Natural killer cell (primary cell): ENCODE results near the gene SLC26A2. TPM values are rescaled to one million over a fixed set of nuclear protein-coding genes. Genes with fewer than 3 reads are reported as not detected.

Experiments used
- ATAC-seq, 3 donors: fragments of 150-1000 bp in 2 of 3; fragments of 200-7000 bp in 1 of 3; cut with Tn5 transposase; 1 replicate in 1 of 3; 2 replicates in 2 of 3; pipeline ENCODE4 v1.10.0; 2021; ENCODE audit warnings: mild to moderate bottlenecking in 2 of 3, moderate library complexity in 2 of 3
- DNase-seq, 2 donors: peaks; one replicate each; pipeline versions ENCODE4 v3.0.0 to v3.0.0-alpha.2; 2013 to 2021; ENCODE audit warnings: mixed read lengths in 1 of 2
- H3K27ac ChIP-seq: one replicate; pipeline ENCODE4 v1.5.1; 2013; ENCODE audit warnings: mild to moderate bottlenecking, low read length
- H3K27me3 ChIP-seq: one replicate; pipeline ENCODE4 v1.6.1; 2013; ENCODE audit warnings: low read length; ENCODE audit not compliant: control insufficient read depth, insufficient read depth
- H3K36me3 ChIP-seq: one replicate; pipeline ENCODE4 v1.6.1; 2013; ENCODE audit warnings: low read length; ENCODE audit not compliant: control insufficient read depth, insufficient read depth
- H3K4me1 ChIP-seq: one replicate; pipeline ENCODE4 v1.6.1; 2013; ENCODE audit warnings: low read length; ENCODE audit not compliant: control insufficient read depth, insufficient read depth
- H3K4me3 ChIP-seq: one replicate; pipeline ENCODE4 v1.5.1; 2013; ENCODE audit warnings: low read length
- H3K9me3 ChIP-seq: one replicate; pipeline ENCODE4 v1.6.1; 2013; ENCODE audit warnings: low read length; ENCODE audit not compliant: control insufficient read depth, insufficient read depth
- H3K27ac Mint-ChIP-seq, 2 donors: one replicate each; pipeline ENCODE4 v1.8.0; 2022; ENCODE audit warnings: mild to moderate bottlenecking in 2 of 2, mixed read lengths in 2 of 2, moderate library complexity in 1 of 2
- H3K27me3 Mint-ChIP-seq, 2 donors: one replicate each; pipeline ENCODE4 v1.8.0; 2022; ENCODE audit warnings: low read depth in 2 of 2, mixed read lengths in 2 of 2
- H3K36me3 Mint-ChIP-seq: one replicate; pipeline ENCODE4 v1.8.0; 2022; ENCODE audit warnings: mixed read lengths
- H3K4me1 Mint-ChIP-seq, 2 donors: one replicate each; pipeline ENCODE4 v1.8.0; 2022; ENCODE audit warnings: mixed read lengths in 2 of 2
- H3K4me3 Mint-ChIP-seq: one replicate; pipeline ENCODE4 v1.8.0; 2022; ENCODE audit warnings: mild to moderate bottlenecking, moderate library complexity, mixed read lengths
- H3K9me3 Mint-ChIP-seq, 2 donors: one replicate each; pipeline ENCODE4 v1.8.0; 2022; ENCODE audit warnings: mixed read lengths in 2 of 2
- WGBS: methylation state at CpG from one replicate; pipeline ENCODE4 v1.1.7; 2013; ENCODE audit warnings: missing lambda C conversion rate; ENCODE audit not compliant: insufficient coverage; 5-methylcytosine and 5-hydroxymethylcytosine counted together
- intact Hi-C: fragments of 100-400 bp; cut with micrococcal nuclease; formaldehyde crosslinking; loops from one replicate; pipeline ENCODE4 v1.14.2; 2022
- total RNA-seq, 4 donors: library from RNA; stranded (reverse); fragments of 120-200 nt in 1 of 4; gene quantifications; one replicate each; pipeline versions ENCODE4 v1.2.3 to v1.2.4, GENCODE V29; 2013 to 2022
- TF ChIP-seq, protein P1 (sequence below): fragments of 200-600 bp; IDR thresholded peaks from one replicate; pipeline ENCODE4 v1.8.0; 2022; ENCODE audit warnings: antibody characterized with exemption

SLC26A2 gene
- total RNA-seq, 3 donors from 2014 or later (not counting 1 experiment from before 2014, with no cell fraction given), result 6.2 to 10.9 (median 8.1) TPM

DNA sequence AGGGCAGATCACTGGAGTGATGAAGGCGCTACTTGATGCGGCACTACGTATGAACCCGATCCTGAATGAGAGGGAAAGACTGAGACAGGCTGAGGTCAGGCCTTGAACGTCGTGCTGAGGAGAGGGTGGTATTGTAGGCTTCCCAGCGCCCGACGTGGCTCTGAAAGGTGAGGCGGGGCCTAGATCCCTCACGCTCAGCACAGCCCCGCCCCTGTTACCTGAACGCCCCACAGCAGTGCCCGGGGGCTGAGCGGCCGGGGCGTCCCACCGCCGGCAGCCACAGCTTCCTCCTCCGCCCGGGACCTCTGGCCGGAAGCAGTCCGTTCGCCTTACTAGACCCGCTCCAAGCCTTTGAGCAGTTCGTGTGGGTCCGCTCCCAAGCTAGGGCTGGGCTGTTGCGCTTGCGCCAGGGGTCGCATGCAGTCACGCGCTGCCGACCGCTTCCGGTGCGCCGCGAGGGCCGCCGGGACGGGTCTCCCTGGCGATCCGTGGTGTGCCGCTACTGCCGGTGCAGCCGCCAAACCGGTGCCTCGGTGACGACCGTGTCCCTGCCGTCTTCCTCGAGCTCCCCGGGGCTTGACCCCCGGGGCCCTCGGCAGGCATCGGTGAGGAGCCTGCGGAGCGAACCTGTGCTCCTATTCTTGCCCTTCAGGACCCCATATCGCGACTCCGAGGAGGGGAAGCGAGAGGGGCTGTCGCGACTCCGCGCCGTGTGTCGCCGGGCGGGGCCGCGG lies 39.9 kb downstream of the SLC26A2 start, which contains the start of the genes HMGXB3 and TIGD6:
Gene HMGXB3 (plus strand): TSS at position 484 of the 734 bp plus-strand sequence. CDS start 4,114 bp downstream, outside the sequence.
Gene TIGD6 (minus strand): TSS at position 399 of the 734 bp plus-strand sequence. CDS start 4,306 bp downstream, outside the sequence.
- under 1% methylated on average over 72 of the region's 72 CpGs for WGBS
- Mint-ChIP-seq H3K27me3 (no peaks in the 10 kb centered on the region), H3K4me1 (peaks cover 36 to 48% of the 10 kb centered on the region in 2 donors), H3K9me3 (no peaks in the 10 kb centered on the region), H3K27ac (peak within 1 kb of the TSS; percentile 74 to 93), H3K4me3 (peak within 1 kb of the TSS; percentile 84), H3K36me3 (no peaks in the 10 kb centered on the region)
- Histone ChIP-seq H3K9me3 (no peaks in the 10 kb centered on the region), H3K4me1 (peaks cover 15% of the 10 kb centered on the region), H3K36me3 (peaks cover 2% of the 10 kb centered on the region), H3K27ac (peak within 1 kb of the TSS; percentile 91), H3K4me3 (peak within 1 kb of the TSS; percentile 77), H3K27me3 (no peaks in the 10 kb centered on the region)
- TF ChIP-seq, protein P1, sequence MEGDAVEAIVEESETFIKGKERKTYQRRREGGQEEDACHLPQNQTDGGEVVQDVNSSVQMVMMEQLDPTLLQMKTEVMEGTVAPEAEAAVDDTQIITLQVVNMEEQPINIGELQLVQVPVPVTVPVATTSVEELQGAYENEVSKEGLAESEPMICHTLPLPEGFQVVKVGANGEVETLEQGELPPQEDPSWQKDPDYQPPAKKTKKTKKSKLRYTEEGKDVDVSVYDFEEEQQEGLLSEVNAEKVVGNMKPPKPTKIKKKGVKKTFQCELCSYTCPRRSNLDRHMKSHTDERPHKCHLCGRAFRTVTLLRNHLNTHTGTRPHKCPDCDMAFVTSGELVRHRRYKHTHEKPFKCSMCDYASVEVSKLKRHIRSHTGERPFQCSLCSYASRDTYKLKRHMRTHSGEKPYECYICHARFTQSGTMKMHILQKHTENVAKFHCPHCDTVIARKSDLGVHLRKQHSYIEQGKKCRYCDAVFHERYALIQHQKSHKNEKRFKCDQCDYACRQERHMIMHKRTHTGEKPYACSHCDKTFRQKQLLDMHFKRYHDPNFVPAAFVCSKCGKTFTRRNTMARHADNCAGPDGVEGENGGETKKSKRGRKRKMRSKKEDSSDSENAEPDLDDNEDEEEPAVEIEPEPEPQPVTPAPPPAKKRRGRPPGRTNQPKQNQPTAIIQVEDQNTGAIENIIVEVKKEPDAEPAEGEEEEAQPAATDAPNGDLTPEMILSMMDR, result no peak
- peak; percentile 82 to 90 for DNase-seq
- intact Hi-C loops, result no loop called here
- peak; percentile 75 to 87 (median 83) for ATAC-seq

DNA sequence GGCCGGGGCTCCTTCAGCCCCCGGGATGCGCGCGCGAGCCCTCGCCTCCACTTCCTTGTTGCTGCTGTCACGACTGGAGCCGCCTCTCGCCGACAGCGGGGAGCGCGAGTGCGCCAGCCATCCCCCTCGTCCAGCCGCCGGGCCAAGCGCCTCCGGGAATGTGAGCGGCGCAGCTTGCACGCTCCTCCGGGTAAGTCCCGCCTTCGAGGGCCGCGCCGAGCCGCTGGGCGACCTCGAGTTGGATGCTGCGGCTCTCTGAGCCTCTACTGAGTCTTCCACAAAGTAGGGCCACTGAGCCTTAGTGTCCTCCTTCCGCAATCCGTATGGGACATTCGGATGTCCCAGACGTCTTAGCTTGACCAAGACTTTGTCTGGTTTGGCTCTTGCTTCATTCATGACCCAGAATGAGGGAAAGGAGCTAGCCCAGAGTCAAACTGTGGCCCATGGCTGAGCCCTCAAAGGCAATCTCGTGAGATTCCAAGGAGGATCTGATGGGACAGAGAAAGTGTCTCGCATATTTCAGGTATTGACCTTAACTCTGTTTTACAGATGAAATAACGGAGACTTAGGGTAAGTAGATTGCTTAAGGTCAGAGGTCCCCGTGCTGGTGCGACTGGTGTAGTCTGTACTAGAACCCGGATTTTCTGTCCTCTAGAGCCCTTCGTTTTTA lies 40.6 kb downstream of the SLC26A2 start:
- peak; percentile 35 to 64 for DNase-seq
- peak overlapping the region; percentile 84 for H3K4me3 Mint-ChIP-seq

DNA sequence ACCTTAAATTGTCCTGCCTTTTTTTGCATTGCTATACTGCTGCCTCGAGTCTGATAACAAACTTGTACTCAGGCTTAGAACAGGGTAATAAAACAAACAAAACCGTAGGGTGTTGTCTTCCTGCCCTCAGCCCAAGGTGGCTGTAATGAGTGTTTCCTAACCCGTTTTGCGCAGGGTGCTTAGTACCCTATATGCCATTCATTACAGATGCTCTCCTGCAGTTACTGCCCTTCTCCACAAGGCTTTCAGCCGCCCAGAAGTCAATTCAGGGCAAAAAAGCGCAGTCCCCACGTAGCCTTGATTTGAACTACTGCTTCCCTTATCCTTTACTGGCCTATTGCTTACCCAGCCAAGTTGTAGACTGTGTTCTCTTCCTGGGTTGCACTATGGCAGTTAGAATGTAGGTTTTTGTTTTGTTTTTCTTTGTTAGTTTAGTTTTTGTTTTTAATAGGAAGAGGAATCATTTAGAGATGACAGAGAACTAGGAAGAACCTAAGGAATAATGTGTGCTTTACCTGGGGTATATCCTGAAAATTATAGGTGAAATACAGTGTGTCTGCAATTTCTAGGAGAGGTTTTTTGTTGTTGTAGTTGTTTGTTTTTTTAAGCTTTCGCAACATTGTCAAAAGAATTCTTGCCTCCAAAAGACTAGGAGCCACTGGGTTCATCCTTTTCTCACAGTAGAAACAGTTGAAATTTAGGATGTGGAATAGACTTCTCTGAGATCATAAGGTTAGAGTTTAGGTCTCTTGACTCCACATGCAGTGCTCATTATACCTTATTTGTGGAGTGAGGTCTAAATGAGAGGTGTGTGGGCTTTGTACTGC lies 41.3 kb downstream of the SLC26A2 start:
- 0% methylated on average over 7 of the region's 8 CpGs for WGBS
- intact Hi-C loops, result loop anchor here (1.0 kb wide), 2 partner anchors 42 to 44 kb away; partner anchors contain the start of gene SLC26A2
- peak; percentile 38 to 83 for DNase-seq
- peaks cover 36 to 48% of the 10 kb centered on the region in 2 donors for H3K4me1 Mint-ChIP-seq
- peaks cover 15% of the 10 kb centered on the region for H3K4me1 ChIP-seq
- ATAC-seq, result peak; percentile 68 to 79 (median 68)
- peak overlapping the region; percentile 74 to 93 for H3K27ac Mint-ChIP-seq
- peak overlapping the region; percentile 77 for H3K4me3 ChIP-seq
- peak overlapping the region; percentile 84 for H3K4me3 Mint-ChIP-seq
- TF ChIP-seq, protein P1, result peak; percentile 67
- no peaks in the 10 kb centered on the region for H3K36me3 Mint-ChIP-seq
- H3K27me3 ChIP-seq, result no peaks in the 10 kb centered on the region
- H3K9me3 ChIP-seq, result no peaks in the 10 kb centered on the region
- H3K36me3 ChIP-seq, result peaks cover 12% of the 10 kb centered on the region
- no peaks in the 10 kb centered on the region for H3K27me3 Mint-ChIP-seq
- peak overlapping the region; percentile 91 for H3K27ac ChIP-seq
- no peaks in the 10 kb centered on the region for H3K9me3 Mint-ChIP-seq

More for the DNA sequence above, 40.6 kb downstream of the SLC26A2 start:
- Mint-ChIP-seq H3K9me3 (no peaks in the 10 kb centered on the region), H3K27ac (peak overlapping the region; percentile 74 to 93), H3K4me1 (peaks cover 36 to 48% of the 10 kb centered on the region in 2 donors), H3K36me3 (no peaks in the 10 kb centered on the region), H3K27me3 (no peaks in the 10 kb centered on the region)
- peak overlapping the region; percentile 91 for H3K27ac ChIP-seq
- H3K36me3 ChIP-seq, result peaks cover 6% of the 10 kb centered on the region
- intact Hi-C loops, result loop anchor here (1.0 kb wide), 2 partner anchors 41 to 45 kb away; partner anchors contain the start of gene SLC26A2
- ATAC-seq, result peak; percentile 15 to 39 (median 19)
- peaks cover 15% of the 10 kb centered on the region for H3K4me1 ChIP-seq
- under 1% methylated on average over 44 of the region's 44 CpGs for WGBS
- no peaks in the 10 kb centered on the region for H3K9me3 ChIP-seq
- H3K27me3 ChIP-seq, result no peaks in the 10 kb centered on the region
- TF ChIP-seq, protein P1, result no peak
- H3K4me3 ChIP-seq, result peak overlapping the region; percentile 77
